Adrenal gland (tissue), 5 donors: Measurements from ENCODE around the gene KAT8.

Source experiments
- CTCF ChIP-seq, 6 experiments: fragments of 450-650 bp in 4 of 6; fragments of 200-600 bp in 2 of 6; sonication (generic) in 1 of 6; IDR thresholded peaks; 1 replicate in 5 of 6; 2 replicates in 1 of 6; pipeline versions ENCODE4 v1.5.1 to v1.8.0; 2016 to 2021; ENCODE audit warnings: antibody characterized with exemption in 6 of 6, mild to moderate bottlenecking in 2 of 6, moderate library complexity in 1 of 6
- POLR2A ChIP-seq, 2 donors: fragments of 450-650 bp; IDR thresholded peaks; one replicate each; pipeline ENCODE4 v1.6.1; 2017; ENCODE audit warnings: antibody characterized with exemption in 2 of 2, mild to moderate bottlenecking in 2 of 2, moderate library complexity in 1 of 2
- donor health status: DM: no; HTN: no; CAD: no.

GRCh38 chr16:31088459-31089183, 28.8 kb upstream of the KAT8 start, which contains the start of gene PRSS53:
- TF ChIP-seq CTCF (IDR thresholded peaks at IDR 0.05) (no peak), POLR2A (IDR thresholded peaks at IDR 0.05) (no peak)
